ENCODE results near the gene ABCC3.

Gene ABCC3

GRCh38 chr17:50649042-50649908 lies 14.6 kb downstream of the ABCC3 start:
- DNase-seq = no peak

- no peak for DNase-seq
Observed at GRCh38 chr17:50651661-50652060, 17.0 kb downstream of the ABCC3 start.

GRCh38 chr17:50653738-50654137 lies 19.1 kb downstream of the ABCC3 start:
- no peak for DNase-seq

- no peak for DNase-seq
Observed at GRCh38 chr17:50656509-50656908, 21.8 kb downstream of the ABCC3 start.

- no peak for DNase-seq
Observed at GRCh38 chr17:50657054-50657453, 22.4 kb downstream of the ABCC3 start.

GRCh38 chr17:50657627-50658026 lies 22.9 kb downstream of the ABCC3 start:
- DNase-seq = no peak

GRCh38 chr17:50658616-50659015 lies 23.9 kb downstream of the ABCC3 start:
- no peak for DNase-seq

- no peak for DNase-seq
Observed at GRCh38 chr17:50659179-50659578, 24.5 kb downstream of the ABCC3 start.

- peak; percentile 54 for DNase-seq
Observed at GRCh38 chr17:50660042-50660886, 25.6 kb downstream of the ABCC3 start.

- no peak for DNase-seq
Observed at GRCh38 chr17:50660887-50661345, 26.2 kb downstream of the ABCC3 start.

- no peak for DNase-seq
Observed at GRCh38 chr17:50661348-50661747, 26.7 kb downstream of the ABCC3 start.

- DNase-seq = peak; percentile 69
Observed at GRCh38 chr17:50661795-50662391, 27.2 kb downstream of the ABCC3 start.

GRCh38 chr17:50662632-50663225 lies 28.0 kb downstream of the ABCC3 start:
- no peak for DNase-seq

- DNase-seq = no peak
Observed at GRCh38 chr17:50663812-50664374, 29.2 kb downstream of the ABCC3 start.

GRCh38 chr17:50664788-50665458 lies 30.2 kb downstream of the ABCC3 start:
- DNase-seq = no peak

- no peak for DNase-seq
Observed at GRCh38 chr17:50665838-50666237, 31.2 kb downstream of the ABCC3 start.

GRCh38 chr17:50666316-50666715 lies 31.6 kb downstream of the ABCC3 start:
- no peak for DNase-seq

- DNase-seq = no peak
Observed at GRCh38 chr17:50667259-50668024, 32.8 kb downstream of the ABCC3 start.

GRCh38 chr17:50668025-50668837 lies 33.5 kb downstream of the ABCC3 start:
- no peak for DNase-seq

GRCh38 chr17:50668838-50669581 lies 34.3 kb downstream of the ABCC3 start:
- DNase-seq = no peak

All from NCI-H2029 (cell line).